ENCODE data around the gene EPS8L2.

The EPS8L2 gene

DNA sequence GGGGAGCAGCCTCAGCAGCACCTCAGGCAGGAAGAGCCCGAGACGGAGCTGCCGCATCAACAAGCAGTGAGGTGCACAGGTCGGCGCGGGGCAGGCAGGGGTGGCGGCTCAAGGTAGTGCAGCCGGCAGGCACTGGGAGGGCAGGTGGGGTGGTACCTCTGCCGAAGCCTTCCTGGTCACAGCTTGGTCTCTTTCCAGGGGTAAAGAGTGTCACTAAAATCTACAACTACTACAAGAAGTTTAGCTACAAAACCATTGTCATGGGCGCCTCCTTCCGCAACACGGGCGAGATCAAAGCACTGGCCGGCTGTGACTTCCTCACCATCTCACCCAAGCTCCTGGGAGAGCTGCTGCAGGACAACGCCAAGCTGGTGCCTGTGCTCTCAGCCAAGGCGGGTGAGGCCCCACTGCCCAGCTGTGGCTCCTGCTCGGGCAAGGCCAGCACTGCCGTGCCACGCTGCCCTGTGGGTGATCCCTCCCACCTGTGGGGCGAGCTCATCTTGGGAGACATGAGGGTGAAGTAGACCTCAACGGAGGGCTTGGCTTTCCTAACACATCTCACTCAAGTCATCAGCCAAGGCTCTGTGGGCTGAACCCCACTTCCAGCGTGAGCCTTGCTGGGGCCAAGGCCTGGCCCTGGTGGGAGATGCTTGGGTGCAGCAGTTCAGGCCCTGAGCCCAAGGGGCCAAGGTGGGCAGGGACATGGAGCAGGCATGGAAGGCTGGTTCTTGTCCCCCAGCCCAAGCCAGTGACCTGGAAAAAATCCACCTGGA lies 57.7 kb downstream of the EPS8L2 start:
- peak; percentile 56 for DNase-seq

DNA sequence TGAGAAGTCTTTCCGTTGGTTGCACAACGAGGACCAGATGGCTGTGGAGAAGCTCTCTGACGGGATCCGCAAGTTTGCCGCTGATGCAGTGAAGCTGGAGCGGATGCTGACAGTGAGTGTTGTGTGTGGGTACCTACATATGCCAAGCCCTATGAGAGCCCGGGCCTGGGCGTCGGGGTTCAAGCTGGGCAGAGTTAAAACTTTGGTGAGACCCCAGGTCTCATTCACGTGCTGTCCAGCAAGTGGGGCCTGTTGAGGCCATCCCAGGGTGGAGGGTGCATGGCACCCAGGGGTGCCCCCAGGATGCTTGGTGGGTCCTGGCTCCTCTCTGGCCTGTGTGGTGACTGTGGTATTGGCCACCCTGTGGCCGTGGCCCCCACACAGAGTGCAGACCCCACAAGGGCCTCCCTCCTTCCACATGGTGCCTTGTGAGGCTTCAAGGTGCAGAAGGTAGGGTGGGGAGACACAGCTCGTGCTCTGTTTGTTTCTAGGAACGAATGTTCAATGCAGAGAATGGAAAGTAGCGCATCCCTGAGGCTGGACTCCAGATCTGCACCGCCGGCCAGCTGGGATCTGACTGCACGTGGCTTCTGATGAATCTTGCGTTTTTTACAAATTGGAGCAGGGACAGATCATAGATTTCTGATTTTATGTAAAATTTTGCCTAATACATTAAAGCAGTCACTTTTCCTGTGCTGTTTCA lies 58.4 kb downstream of the EPS8L2 start:
- no peak for DNase-seq

DNA sequence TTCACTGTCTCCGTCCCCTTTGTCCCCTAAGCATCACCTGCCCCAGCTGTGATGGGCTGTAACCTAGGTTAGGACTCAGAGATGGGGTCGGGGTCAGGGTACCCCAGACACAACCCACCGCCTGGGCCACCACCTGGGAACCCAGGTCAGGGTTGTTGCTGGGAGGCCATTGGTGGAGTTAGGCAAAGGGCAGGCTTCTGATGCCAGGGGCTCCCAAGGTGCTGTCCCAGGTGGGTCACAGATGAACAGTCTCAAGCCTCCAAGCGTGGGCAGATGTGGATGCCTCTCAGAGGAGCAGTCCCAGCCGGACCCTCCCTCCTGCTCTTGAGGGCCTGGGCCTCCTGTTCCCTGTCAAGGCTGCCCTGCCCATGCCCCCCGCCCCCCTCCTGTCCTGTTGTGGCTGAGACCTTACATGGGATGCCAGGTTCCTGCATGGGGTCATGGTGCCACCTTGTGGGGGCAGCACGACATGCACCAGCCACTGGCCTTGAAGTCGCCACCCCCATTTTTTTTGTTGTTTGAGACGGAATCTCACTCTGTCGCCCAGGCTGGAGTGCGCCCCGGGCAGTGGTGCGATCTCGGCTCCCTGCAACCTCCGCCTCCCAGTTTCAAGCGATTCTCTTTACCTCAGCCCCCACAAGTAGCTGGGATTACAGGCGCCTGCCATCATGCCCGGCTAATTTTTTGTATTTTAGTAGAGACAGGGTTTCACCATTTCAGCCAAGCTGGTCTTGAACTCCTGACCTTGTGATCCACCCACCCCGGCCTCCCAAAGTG lies 59.2 kb downstream of the EPS8L2 start:
- DNase-seq = peak; percentile 77

DNA sequence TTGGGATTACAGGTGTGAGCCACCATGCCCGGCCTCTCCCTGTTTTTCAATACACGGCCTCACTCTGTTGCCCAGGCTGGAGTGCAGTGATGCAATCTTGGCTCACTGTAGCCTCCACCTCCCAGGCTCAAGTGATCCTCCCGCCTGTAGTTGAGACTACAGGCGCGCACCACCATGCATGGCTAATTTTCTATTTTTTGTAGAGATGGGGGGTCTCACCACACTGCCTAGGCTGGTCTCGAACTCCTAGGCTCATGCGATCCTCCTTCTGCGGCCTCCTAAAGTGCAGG lies 59.7 kb downstream of the EPS8L2 start:
- DNase-seq = no peak

DNA sequence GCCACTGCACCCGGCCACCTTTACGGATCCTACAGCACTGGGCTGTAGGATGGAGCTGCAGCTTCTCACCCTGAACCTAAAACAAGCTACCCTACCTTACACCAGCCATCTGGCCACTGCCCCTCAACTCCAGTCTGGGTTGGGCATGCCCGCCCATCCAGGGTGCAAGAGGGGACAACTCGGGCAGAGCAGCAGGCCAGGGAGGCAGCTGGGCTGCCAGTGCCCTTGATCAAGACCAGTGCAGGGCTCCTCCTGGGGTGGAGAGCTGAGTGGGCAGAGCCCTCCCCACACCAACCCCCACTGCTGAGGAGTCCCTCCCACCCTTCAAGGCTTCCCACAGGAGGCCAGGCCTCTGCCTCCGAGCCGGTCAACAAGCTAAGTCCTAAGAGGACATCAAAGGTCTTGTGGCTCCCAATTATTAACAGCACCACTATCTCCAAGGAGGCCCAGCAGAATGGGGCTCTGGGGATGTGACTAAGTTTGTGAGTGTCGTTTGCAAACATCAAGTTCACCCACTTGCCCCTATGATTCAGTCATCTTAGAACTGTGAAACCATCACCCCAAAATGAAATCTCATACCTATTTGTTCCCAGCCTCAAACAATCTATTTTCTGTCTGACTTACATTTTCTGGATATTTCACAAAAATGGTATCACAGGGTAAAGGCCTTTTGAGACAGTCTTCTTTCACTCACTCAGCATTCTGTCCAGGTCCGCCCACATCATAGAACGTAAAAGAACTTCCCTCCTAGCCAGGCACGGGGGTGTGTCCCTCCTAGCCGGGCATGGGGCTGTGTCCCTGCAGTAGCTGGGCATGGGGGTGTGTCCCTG lies 60.3 kb downstream of the EPS8L2 start:
- no peak for DNase-seq

DNA sequence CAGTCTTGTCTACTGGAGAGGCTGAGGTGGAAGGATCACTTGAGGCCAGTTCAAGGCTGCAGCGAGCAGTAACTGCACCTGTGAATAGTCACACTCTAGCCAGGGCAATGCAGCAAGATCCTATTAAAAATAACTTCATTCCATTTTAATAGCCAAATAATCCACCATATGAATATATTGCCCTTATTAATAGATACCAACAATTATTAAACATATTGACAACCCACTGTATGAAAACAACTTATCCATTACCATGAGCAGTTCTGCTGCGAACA lies 60.8 kb downstream of the EPS8L2 start:
- DNase-seq = no peak

DNA sequence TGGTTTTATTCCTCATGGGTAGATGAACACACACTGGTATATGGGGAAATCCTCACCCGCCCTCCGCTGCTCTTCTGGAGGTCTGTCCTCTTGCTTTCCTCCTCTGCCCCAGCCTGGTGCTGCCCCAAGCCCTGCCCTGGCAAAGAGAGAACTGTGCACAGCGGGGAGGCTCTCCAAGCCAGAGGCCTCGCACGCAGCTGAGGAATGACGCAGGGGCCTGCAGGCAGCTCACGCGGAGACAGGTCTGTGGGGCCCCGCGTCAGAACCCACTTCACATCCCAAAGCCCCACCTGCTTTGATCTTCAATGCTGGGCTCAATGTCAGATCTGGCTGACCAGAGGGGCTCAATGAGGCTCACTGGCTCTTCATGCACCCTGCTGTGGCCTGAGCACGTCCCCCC lies 61.2 kb downstream of the EPS8L2 start:
- DNase-seq = peak; percentile 54

DNA sequence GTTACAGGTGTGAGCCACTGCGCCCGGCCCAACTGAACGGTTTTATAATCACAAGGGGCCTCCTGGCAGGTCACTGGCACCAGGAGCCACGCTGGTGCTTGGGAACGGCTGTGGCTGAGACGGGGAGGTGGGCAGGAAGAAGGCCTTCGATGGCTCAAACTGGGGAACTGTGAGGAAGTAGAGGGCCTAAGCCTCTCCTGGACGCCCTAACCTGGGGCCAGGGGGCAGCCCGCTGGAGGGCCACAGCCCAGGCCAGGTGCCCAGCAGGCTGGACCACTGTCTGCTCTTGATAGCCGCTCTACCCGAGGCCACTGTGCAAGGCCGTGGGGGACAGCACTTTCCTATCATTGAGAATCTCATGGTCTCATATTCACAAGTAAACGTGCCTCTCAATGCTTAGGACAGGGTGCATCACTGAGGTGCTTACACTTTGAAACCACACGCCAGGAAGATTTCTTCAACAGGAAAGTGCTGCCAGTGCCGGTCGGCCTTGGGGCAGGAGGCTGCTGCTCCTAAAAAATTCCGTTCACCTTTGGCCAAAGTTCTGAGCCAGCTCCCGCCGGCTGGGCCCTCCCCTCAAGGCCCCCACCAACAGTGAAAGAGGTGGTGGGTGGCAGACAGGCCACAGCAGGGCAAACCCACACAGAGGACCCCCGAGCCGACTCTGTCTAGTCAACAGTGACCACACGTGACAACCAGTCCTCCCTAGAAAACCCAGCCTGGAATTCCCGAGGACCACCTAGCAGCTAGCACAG lies 64.0 kb downstream of the EPS8L2 start:
- no peak for DNase-seq

DNA sequence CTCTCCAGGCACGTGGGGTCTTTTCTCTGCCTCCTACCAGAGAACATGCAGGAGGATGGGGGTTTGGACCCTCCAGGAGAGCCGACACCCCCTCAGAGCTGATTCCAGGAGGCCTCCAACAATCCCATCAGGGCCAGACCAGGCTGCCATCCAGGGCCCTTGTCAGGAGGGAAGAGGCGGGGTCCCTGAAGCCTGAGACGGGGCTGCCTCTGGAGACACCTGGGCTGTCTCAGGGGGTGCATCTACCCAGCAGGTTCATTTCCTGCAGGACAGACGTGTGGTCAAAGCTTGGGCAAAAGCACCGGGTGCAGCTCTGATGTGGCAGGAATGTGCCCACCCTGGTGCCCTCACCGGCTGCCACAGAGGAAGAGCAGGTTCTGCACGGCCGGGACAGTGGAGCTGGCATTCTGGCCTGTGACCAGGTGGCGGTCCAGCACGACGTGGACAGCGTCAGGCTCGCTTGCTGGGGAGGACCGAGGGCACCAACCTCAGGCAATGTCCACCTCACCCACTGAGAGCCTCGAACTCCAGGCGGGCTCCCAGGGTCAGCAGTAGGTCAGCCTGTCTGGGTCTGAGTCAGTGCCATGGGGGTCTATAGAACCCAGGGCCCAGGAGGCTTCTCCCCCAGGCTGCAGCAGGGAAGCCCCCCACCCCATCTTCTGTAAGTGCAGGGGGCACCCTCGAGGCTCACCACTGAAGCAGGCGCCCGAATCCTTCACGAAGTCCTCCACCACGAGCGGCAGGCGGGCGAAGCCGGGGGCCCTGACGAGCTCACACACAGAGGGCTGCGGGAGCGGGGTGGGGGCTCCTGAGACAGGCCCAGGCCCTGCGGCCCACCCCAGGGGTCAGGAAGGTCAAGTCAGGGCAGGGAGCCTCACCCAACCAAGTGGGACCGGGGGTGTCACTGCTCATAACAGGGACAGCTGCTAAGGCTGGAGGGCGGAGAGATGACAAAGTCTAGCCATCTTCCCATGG lies 64.9 kb downstream of the EPS8L2 start:
- DNase-seq = no peak

DNA sequence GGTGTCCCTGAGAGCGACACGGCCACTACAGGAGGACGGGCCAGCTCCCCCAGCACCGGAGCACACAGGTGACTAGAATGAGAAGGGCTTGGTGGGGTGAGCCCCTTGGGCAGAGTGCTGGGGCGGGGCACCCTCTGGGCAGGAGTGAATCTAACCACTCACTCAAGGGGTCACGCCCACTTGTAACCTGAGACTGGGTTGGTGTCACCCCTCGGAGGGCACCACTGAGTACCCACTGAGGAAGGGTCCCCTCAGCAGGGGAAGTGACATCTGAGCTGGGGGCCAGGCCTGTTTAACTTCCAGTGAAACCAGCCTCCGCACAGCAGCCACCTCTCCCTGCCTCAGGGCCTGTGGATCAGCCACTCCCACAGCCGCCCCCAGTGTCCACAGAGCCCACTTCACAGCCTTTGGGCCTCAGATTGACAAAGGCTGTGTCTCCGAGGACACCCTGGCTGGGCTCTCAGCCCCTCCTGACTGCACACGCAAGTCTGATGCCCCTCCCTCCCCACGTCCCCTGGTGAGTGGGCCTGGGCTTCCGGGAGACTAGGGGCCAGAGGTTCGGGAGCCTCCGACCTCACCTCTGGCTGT lies 65.7 kb downstream of the EPS8L2 start:
- no peak for DNase-seq

DNA sequence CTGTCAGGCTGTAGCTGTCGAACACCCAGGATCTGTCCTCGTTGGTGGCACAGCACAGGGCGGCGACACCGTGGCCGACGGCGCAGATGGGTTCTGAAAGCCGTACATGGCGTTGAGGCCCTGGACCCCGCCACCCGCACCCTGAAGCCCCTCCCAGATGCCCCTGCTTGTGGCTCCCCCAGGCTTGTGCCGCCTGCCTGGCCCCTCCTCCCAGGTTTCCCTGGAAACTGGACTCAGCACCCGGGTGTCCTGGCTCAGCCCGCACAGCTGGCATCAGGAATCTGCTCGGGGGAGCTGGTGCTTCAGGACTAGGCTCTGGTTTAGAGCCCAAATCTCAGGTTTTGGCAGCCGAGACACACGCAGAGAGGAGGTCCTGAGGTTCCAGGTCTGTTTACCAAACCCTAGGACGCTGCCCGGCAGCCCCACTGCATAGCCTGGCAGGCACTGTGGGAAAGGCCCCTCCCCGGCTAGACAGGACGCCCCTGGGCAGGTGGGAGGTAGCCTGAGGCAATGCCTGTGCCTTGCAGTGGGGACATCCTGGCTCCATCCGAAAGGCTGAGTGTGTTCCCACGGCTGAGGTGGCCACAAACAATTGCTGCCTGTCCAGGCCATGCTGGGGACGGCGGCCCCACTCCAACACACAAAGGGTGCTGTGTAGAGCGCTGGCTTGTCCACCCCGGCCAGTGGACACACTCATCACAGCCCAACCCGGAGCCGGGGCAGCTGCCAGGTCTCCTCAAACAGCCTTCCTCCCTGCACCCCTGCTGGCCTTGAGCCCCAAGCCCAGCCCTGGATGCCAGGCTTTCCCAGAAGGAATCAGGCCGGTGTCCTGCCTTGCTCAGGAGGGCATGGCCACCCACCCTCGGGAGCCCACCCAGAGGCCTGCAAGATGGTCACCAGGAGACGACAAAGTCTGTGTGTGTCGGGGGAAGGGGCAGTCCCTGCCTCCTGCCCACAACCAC lies 66.7 kb downstream of the EPS8L2 start:
- no peak for DNase-seq

DNA sequence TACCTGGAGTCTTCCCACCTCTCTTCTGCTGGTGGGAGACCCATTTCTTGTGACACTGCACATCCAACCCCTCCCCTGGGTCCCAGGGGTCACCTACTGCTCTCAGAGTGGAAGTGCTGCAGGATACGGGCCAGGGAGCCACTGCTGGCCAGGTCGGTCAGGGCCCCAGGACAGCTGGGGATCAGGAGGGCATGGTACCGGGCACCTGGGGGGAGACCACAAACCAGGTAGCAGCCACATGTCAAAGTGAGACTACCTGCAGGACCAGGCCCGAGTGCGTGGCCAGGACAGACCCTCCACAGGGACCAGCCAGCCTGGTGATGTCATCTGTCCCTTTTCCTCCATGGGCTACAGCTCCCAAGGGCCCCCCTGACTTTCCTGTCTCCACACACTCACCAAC lies 67.4 kb downstream of the EPS8L2 start:
- DNase-seq = no peak

DNA sequence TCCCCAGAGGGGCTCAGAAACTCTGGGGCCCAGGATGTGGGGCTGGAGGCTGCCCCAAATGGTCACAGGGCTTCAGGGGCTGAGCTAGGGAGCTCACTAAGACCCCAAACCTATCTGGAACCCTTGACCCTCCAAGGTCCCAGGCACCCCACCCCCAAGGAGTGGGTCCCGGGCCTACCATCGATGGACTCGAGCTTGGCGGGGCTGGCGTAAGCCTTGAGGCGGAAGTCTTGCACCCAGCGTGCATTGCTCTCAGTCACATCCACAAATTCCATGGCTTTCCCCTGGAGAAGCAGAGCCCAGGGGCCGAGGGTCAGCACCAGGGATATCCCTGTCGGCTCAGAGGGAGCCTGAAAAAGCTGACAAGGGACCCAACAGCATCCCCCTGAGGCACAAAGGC lies 67.8 kb downstream of the EPS8L2 start:
- no peak for DNase-seq

DNA sequence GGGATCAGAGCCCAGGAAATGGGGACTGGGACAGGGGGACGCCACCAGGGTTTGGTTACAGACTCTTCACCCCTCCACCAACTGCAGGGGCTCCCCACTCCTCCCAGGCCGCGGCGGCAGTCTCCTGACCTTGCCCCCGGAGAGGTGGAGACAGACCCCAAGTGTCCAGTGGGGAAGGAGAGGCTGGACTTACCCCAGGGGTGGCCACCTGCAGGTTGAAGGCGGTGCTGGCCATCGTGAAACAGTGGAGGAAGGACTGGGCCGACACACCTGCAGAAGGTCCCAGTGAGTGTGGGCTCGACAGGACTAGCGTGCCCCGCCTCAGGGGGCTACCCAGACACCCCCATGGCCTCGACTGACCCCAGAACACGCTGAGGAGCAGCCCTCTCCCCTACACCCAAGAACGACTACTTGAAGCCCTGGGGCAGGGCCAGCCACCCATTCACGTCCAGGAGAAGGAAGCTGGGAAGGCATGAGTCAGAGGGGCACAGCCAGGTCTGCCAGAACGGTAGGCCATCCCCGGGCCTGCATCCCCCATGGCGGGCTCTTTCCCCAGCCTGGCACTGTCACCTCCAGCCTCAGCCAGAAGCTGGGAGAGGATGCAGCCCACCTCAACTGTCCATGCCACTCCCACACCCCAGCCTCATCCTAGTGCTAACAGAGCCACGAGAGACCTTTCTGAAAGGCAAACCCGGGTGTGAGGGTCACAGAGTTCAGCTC lies 69.0 kb downstream of the EPS8L2 start:
- no peak for DNase-seq

DNA sequence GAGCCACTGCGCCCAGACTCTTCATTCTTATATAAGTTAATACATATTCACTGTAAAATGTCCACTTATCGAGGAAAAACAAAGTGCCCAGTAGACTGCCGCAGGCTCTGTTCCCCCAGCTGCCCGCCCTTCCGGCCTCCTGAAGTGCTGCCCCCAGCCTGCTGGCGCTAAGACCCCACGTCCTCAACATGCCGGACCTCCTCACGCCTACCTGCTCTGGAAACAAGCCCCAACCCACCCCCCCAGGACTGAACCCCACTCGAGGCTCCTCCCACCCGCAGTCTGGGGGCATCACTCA lies 70.2 kb downstream of the EPS8L2 start:
- DNase-seq = no peak

DNA sequence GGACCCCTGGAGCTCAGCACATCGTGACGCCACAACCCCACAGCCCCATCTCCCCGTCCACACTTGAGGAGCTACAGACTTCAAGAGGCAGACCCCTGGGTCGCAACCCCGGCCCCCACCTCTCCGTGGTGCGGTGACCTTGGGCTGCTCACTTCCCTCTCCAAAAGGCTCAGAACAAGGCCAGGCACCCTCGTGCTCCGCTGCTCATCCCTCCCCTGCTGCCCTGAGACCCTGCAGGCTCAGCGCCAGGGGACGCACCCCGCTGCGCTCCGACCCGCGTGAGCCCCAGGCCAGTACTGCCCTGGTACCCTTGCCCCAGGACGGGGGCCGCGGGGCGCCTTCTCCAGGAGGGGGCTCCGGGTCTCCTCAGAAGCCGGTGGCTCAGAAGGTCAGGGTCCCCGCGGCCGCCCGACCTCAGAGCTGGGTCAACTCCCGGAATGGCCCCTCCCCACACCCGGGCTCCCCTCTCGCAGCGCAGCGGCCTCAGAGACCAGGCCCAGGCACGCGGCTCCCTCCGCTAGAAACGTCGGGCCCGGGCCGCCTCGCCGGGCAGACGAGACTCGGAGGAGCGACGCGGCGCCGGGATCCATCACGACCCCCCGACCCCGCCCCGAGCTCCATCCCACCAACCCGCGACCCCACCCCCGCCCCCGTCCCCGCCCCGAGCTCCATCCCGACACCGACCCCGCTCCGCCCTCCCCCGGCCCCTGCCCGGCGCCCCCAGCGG lies 70.7 kb downstream of the EPS8L2 start:
- peak; percentile 76 for DNase-seq

Measured in activated CD8-positive, alpha-beta memory T cell treated with anti-CD3 and anti-CD28 coated beads, Interleukin-2, amount 50 U/mL, for 48 hours (primary cell).